ENCODE measurements around the gene LPO.

The LPO gene

DNA sequence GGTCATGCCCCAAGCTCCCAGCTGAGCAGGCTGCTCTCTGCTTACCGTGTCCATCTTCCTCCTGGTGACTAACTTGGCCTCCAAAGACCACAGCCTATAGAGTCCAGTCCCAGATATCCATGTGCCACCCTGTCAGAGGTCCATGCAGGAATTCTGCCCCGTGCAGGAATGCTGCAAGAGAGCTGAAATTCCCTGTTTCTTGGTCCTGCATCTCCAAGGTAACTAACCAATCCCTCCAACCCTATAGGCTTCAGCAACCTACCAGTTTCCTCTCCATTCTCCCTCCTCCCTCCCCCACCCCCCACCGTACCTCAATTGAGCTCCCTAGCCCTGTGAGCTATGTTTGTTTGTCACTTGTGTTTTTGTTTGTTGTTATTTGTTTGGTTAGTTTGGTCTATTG lies 9.7 kb upstream of the LPO start:
- no peak for DNase-seq (ENCODE audit: low spot score)
- TF ChIP-seq, protein P1, sequence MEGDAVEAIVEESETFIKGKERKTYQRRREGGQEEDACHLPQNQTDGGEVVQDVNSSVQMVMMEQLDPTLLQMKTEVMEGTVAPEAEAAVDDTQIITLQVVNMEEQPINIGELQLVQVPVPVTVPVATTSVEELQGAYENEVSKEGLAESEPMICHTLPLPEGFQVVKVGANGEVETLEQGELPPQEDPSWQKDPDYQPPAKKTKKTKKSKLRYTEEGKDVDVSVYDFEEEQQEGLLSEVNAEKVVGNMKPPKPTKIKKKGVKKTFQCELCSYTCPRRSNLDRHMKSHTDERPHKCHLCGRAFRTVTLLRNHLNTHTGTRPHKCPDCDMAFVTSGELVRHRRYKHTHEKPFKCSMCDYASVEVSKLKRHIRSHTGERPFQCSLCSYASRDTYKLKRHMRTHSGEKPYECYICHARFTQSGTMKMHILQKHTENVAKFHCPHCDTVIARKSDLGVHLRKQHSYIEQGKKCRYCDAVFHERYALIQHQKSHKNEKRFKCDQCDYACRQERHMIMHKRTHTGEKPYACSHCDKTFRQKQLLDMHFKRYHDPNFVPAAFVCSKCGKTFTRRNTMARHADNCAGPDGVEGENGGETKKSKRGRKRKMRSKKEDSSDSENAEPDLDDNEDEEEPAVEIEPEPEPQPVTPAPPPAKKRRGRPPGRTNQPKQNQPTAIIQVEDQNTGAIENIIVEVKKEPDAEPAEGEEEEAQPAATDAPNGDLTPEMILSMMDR (IDR thresholded peaks at IDR 0.05; ENCODE audit: extremely low read depth, missing control alignments), result no peak

DNA sequence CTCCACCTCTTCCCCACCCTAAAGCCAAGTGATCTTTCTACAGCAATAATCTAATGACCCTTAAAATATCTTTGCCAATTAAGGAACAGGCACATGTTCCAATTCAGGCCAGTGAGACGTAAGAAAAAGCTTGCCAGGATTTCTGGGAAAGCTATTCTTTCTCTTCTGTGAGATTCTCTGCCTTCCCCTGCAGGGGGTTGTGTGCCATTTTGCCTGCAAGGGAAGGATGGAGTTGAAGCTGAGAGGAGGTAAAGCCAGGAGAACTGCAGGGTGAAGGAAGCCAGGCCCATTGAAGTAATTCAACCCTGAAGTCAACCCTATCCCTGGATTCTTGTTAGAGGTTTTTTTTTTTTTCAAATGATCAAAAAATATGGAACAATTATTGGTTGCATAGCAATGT lies 9.0 kb upstream of the LPO start:
- TF ChIP-seq, protein P1 (IDR thresholded peaks at IDR 0.05; ENCODE audit: extremely low read depth, missing control alignments), result no peak

DNA sequence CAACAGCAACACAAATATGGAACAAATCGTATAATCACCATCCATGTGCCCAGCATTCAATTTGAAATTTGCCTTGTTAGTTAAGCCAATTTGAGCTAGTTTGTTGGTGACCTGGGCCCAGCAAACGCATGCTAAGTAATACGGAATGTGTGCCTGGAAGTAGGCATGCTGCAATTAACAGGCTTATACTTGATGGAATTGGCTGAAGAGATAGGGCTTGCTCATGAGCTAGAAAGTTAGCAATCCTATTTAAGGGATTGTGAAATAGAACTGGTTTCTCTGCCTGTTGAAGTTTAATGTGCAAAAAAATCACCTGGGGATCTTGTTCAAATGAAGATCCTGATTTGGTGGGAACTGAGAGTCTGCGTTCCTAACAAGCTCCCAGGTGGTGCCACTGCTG lies 8.5 kb upstream of the LPO start:
- TF ChIP-seq, protein P1 (IDR thresholded peaks at IDR 0.05; ENCODE audit: extremely low read depth, missing control alignments), result no peak
- no peak for DNase-seq (ENCODE audit: low spot score)

More for the DNA sequence above, 9.0 kb upstream of the LPO start:
- DNase-seq (ENCODE audit: low spot score), result no peak

DNA sequence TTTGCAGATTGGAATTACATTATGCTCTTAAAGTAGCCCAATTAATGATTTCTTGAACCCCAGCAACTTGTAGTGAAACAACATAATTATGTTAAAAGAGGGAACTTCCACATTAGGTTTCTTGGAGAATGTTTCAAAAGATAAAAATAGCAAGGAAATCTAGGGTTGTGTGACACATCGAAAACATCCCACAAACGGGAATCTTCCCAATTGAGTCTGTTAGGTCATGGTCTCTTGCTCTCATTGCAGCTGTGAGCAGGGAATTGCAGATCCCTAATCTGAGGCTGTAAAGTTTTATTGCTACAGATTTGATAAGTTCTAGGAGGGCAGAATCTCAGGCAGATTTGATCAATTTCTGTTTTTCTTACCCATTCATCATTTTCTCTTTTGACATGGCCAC lies 6.7 kb upstream of the LPO start:
- DNase-seq (ENCODE audit: low spot score), result no peak
- TF ChIP-seq, protein P1 (IDR thresholded peaks at IDR 0.05; ENCODE audit: extremely low read depth, missing control alignments), result no peak

DNA sequence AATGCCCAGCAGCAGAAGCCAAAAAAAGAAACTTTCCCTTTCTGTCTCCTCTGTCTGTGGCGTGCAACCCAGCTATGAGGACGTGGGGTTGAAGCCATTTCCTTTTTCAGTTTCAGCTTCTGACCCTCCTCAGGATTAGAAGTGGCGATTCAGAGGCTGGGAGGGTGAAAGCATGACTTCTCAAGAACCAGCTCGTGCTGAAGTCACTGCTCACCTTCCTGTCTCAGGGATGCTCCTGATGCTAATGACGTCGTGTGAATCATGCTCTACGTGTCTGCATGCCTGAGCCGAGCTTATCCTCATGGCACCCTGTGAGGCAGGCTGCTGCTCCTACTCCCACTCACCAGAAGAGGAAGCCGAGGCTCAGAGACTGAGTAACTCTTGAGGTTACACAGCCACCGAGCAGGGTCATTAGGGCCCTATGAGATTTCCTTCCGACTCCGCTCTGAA lies 5.7 kb upstream of the LPO start:
- TF ChIP-seq, protein P1 (IDR thresholded peaks at IDR 0.05; ENCODE audit: extremely low read depth, missing control alignments), result no peak
- peak; percentile 74 for DNase-seq (ENCODE audit: low spot score)

DNA sequence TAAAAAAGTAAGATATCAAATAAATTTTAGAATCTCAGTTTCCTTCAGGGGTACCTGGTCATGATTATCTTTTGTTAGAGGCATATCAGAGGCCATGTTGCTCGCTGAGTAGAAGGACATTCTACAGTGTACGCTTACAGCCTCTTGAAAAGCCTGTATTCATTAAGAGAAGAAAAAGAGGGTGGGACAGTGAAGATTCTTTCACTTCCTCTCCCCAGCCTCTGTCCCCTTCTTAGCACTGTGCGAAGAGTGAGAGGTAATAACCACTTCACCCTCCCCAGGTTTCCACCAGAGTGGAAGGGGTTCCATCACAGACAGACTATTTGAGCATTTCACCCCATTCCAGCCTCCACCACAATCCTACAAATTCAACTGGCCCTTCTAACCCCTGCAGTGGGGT lies 4.8 kb upstream of the LPO start:
- peak; percentile 70 for DNase-seq (ENCODE audit: low spot score)

DNA sequence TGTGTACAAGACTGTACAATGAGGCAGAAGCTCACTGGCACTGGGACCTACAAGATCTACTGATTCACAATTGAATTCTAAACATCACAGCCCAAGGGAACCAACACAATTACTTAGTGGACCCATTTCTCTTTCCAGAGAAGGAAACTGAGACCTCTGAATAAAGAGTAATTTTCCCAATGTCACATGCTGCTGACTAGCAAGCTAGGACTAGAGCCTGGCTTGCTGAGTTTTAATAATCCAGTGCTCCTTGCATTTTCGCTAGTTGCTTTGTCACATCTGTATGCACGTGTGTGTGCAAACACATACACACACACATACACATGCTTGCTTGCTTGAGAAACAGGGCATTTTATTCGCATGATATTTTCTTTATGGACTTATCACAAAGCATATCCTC lies 3.9 kb upstream of the LPO start:
- TF ChIP-seq, protein P1 (IDR thresholded peaks at IDR 0.05; ENCODE audit: extremely low read depth, missing control alignments), result no peak
- DNase-seq (ENCODE audit: low spot score), result no peak

More for the DNA sequence above, 4.8 kb upstream of the LPO start:
- TF ChIP-seq, protein P1 (IDR thresholded peaks at IDR 0.05; ENCODE audit: extremely low read depth, missing control alignments), result no peak
